ENCODE measurements around the gene TRAM2.

GRCh38 chr6:52551483-52552277, 25.2 kb downstream of the TRAM2 start:
- TF ChIP-seq, protein P1, sequence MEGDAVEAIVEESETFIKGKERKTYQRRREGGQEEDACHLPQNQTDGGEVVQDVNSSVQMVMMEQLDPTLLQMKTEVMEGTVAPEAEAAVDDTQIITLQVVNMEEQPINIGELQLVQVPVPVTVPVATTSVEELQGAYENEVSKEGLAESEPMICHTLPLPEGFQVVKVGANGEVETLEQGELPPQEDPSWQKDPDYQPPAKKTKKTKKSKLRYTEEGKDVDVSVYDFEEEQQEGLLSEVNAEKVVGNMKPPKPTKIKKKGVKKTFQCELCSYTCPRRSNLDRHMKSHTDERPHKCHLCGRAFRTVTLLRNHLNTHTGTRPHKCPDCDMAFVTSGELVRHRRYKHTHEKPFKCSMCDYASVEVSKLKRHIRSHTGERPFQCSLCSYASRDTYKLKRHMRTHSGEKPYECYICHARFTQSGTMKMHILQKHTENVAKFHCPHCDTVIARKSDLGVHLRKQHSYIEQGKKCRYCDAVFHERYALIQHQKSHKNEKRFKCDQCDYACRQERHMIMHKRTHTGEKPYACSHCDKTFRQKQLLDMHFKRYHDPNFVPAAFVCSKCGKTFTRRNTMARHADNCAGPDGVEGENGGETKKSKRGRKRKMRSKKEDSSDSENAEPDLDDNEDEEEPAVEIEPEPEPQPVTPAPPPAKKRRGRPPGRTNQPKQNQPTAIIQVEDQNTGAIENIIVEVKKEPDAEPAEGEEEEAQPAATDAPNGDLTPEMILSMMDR (IDR thresholded peaks at IDR 0.05; ENCODE audit: low read length), result no peak
- TF ChIP-seq EZH2 (IDR thresholded peaks at IDR 0.05; ENCODE audit: borderline replicate concordance, low read length), result no peak

Data from OCI-LY1 (cell line).